H9 (cell line): ENCODE data around the gene PLA2G2F. TPM values are rescaled to one million over a fixed set of nuclear protein-coding genes. Genes with fewer than 3 reads are reported as not detected.

ENCODE experiments used
- DNase-seq: peaks from one replicate; pipeline ENCODE4 v3.0.0-alpha.2; 2017
- H2AFZ ChIP-seq: one replicate; pipeline ENCODE4 v1.6.1; 2013; ENCODE audit warnings: mild to moderate bottlenecking, low read length, control low read depth, moderate library complexity
- H2AK5ac ChIP-seq: 2 replicates; pipeline ENCODE4 v1.6.1; 2013; ENCODE audit warnings: low read length, control low read depth, mixed read lengths; ENCODE audit not compliant: insufficient read length
- H2BK120ac ChIP-seq: one replicate; pipeline ENCODE4 v1.6.1; 2013; ENCODE audit warnings: low read depth, mild to moderate bottlenecking, low read length, control low read depth, inconsistent platforms; ENCODE audit not compliant: poor library complexity, severe bottlenecking
- H2BK12ac ChIP-seq: 2 replicates; pipeline ENCODE4 v1.6.1; 2013; ENCODE audit warnings: low read length, control low read depth, mixed read lengths, low read depth; ENCODE audit not compliant: insufficient read length
- H2BK15ac ChIP-seq: 2 replicates; pipeline ENCODE4 v1.6.1; 2013; ENCODE audit warnings: low read depth, low read length, control low read depth
- H2BK20ac ChIP-seq: one replicate; pipeline ENCODE4 v1.6.1; 2013; ENCODE audit warnings: low read depth, mild to moderate bottlenecking, low read length, control low read depth, inconsistent platforms; ENCODE audit not compliant: poor library complexity, severe bottlenecking
- H2BK5ac ChIP-seq: 2 replicates; pipeline ENCODE4 v1.6.1; 2013; ENCODE audit warnings: low read length, control low read depth, mixed read lengths; ENCODE audit not compliant: insufficient read length
- H3K14ac ChIP-seq: 2 replicates; pipeline ENCODE4 v1.6.1; 2013; ENCODE audit warnings: low read length, control low read depth; ENCODE audit not compliant: insufficient read depth
- H3K18ac ChIP-seq: 2 replicates; pipeline ENCODE4 v1.6.1; 2013; ENCODE audit warnings: low read depth, mild to moderate bottlenecking, mixed read lengths, low read length, control low read depth; ENCODE audit not compliant: insufficient read length
- H3K23ac ChIP-seq: 2 replicates; pipeline ENCODE4 v1.6.1; 2013; ENCODE audit warnings: low read length, control low read depth, mixed read lengths, low read depth; ENCODE audit not compliant: insufficient read length
- H3K23me2 ChIP-seq: 2 replicates; pipeline ENCODE4 v1.6.1; 2013; ENCODE audit warnings: low read depth, mild to moderate bottlenecking, mixed read lengths, low read length, control low read depth; ENCODE audit not compliant: insufficient read length, poor library complexity, severe bottlenecking
- H3K27ac ChIP-seq: 2 replicates; pipeline ENCODE4 v1.5.1; 2013; ENCODE audit warnings: low read length, control low read depth, mixed read lengths, low read depth; ENCODE audit not compliant: insufficient read length
- H3K27me3 ChIP-seq: 2 replicates; pipeline ENCODE4 v1.6.1; 2013; ENCODE audit warnings: low read length, control low read depth, inconsistent platforms; ENCODE audit not compliant: insufficient read depth
- H3K4ac ChIP-seq: 2 replicates; pipeline ENCODE4 v1.6.1; 2013; ENCODE audit warnings: low read depth, mild to moderate bottlenecking, control low read depth, inconsistent platforms, low read length, moderate library complexity
- H3K4me1 ChIP-seq: 2 replicates; pipeline ENCODE4 v1.6.1; 2013; ENCODE audit warnings: low read length, control low read depth, inconsistent platforms; ENCODE audit not compliant: insufficient read depth
- H3K4me2 ChIP-seq: 2 replicates; pipeline ENCODE4 v1.6.1; 2013; ENCODE audit warnings: low read length, control low read depth, mixed read lengths; ENCODE audit not compliant: insufficient read length, insufficient read depth
- H3K56ac ChIP-seq: 2 replicates; pipeline ENCODE4 v1.6.1; 2013; ENCODE audit warnings: low read depth, mild to moderate bottlenecking, mixed read lengths, low read length, control low read depth; ENCODE audit not compliant: insufficient read length
- H3K79me1 ChIP-seq: 2 replicates; pipeline ENCODE4 v1.6.1; 2013; ENCODE audit warnings: low read depth, mild to moderate bottlenecking, moderate library complexity, low read length, control low read depth, inconsistent platforms; ENCODE audit not compliant: insufficient read depth, poor library complexity, severe bottlenecking
- H3K79me2 ChIP-seq: 2 replicates; pipeline ENCODE4 v1.6.1; 2013; ENCODE audit warnings: low read length, control low read depth, inconsistent platforms; ENCODE audit not compliant: insufficient read depth
- H3K9ac ChIP-seq: 2 replicates; pipeline ENCODE4 v1.6.1; 2013; ENCODE audit warnings: low read length, control low read depth, mixed read lengths; ENCODE audit not compliant: insufficient read length; ENCODE audit errors: extremely low read depth
- H3K9me3 ChIP-seq: one replicate; pipeline ENCODE4 v1.6.1; 2013; ENCODE audit warnings: low read depth, low read length, inconsistent platforms; ENCODE audit not compliant: control insufficient read depth
- H3T11ph ChIP-seq: one replicate; pipeline ENCODE4 v1.6.1; 2013; ENCODE audit warnings: mild to moderate bottlenecking, low read length, control low read depth, inconsistent platforms
- H4K20me1 ChIP-seq: one replicate; pipeline ENCODE4 v1.6.1; 2013; ENCODE audit not compliant: control insufficient read depth, insufficient read length, insufficient read depth
- H4K5ac ChIP-seq: 2 replicates; pipeline ENCODE4 v1.6.1; 2013; ENCODE audit warnings: low read depth, mild to moderate bottlenecking, mixed read lengths, low read length, control low read depth; ENCODE audit not compliant: insufficient read length
- H4K8ac ChIP-seq: replicated peaks from 2 replicates; pipeline ENCODE4 v1.6.1; 2013; ENCODE audit warnings: low read length, control low read depth, mixed read lengths, low read depth; ENCODE audit not compliant: insufficient read length
- H4K91ac ChIP-seq: 2 replicates; pipeline ENCODE4 v1.6.1; 2013; ENCODE audit warnings: low read depth, mild to moderate bottlenecking, moderate library complexity, mixed read lengths, low read length, control low read depth; ENCODE audit not compliant: insufficient read length
- H3K27ac Mint-ChIP-seq, 3 experiments: 2 replicates in 2 of 3; 3 replicates in 1 of 3; pipeline ENCODE4 v1.8.0; 2020 to 2021; ENCODE audit warnings: mixed read lengths in 3 of 3, mild to moderate bottlenecking in 1 of 3, moderate library complexity in 1 of 3
- H3K27me3 Mint-ChIP-seq: 2 replicates; pipeline ENCODE4 v1.8.0; 2021; ENCODE audit warnings: low read depth, mild to moderate bottlenecking, moderate library complexity, mixed read lengths
- H3K36me3 Mint-ChIP-seq, 3 experiments: 2 replicates in 2 of 3; 3 replicates in 1 of 3; pipeline ENCODE4 v1.8.0; 2020 to 2021; ENCODE audit warnings: low read depth in 3 of 3, mixed read lengths in 3 of 3; ENCODE audit not compliant: insufficient read depth in 1 of 3
- H3K4me1 Mint-ChIP-seq, 2 experiments: 2 replicates each; pipeline ENCODE4 v1.8.0; 2020; ENCODE audit warnings: mixed read lengths in 2 of 2
- H3K4me3 Mint-ChIP-seq, 2 experiments: 2 replicates in 1 of 2; 3 replicates in 1 of 2; pipeline ENCODE4 v1.8.0; 2020 to 2021; ENCODE audit warnings: mild to moderate bottlenecking in 2 of 2, mixed read lengths in 2 of 2, moderate library complexity in 1 of 2
- H3K9me3 Mint-ChIP-seq, 2 experiments: 2 replicates in 1 of 2; 3 replicates in 1 of 2; pipeline ENCODE4 v1.8.0; 2020; ENCODE audit warnings: mild to moderate bottlenecking in 2 of 2, mixed read lengths in 2 of 2, moderate library complexity in 1 of 2
- WGBS: extraction: QIAGEN DNeasy Blood & Tissue Kit; methylation state at CpG from one replicate; pipeline ENCODE4 v1.1.7; 2013; ENCODE audit warnings: missing lambda C conversion rate, low lambda C conversion rate, mixed read lengths; ENCODE audit not compliant: insufficient read length; ENCODE audit errors: extremely low coverage; 5-methylcytosine and 5-hydroxymethylcytosine counted together
- total RNA-seq: library from RNA; stranded (reverse); gene quantifications from 2 replicates; pipeline ENCODE4 v1.2.1, GENCODE V29; 2021
- TF ChIP-seq, protein P1 (sequence below): fragments of 200-600 bp; sonication (generic); conservative IDR thresholded peaks from 3 replicates; pipeline ENCODE4 v1.8.0; 2021; ENCODE audit warnings: antibody characterized with exemption, mild to moderate bottlenecking

Gene PLA2G2F
- total RNA-seq, 1 experiment from 2014 or later: not detected

DNA sequence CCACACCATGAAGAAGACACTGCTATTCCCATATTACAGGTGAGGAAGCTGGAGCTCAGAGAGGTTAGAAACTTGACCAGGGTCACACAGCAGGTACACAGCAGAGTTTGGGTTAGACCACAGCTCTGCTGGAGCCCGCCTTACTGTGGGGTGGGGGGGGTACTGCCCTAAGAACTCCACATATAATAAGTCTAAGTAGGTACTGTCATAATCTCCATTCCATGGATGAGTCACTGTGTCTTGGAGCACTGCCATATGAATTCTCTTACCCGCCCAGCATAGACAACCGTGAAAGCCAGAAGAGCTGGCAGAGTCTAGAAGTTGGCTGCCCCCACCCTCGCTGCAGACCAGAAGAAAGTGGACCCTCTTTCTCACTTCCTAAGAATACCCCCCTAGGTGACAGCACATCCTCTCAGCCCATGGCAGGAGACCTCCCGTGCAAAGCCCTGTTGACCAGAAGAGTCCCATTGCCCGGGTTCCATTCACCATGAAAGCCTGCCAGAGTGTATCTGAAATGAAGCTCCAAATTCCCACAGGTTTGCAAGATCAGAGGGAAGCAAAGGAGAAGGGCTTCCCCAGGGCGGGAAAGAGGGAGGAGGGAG, 14.6 kb upstream of the PLA2G2F start:
- Histone ChIP-seq H3K14ac (no peak overlapping the region), H4K91ac (no peak overlapping the region), H2BK5ac (no peak overlapping the region), H2BK12ac (no peak overlapping the region), H3K9ac (no peak overlapping the region), H2AFZ (no peak overlapping the region), H3K18ac (no peak overlapping the region), H3K9me3 (no peaks in the 10 kb centered on the region), H4K5ac (no peak overlapping the region), H3K79me1 (no peaks in the 10 kb centered on the region), H2AK5ac (no peak overlapping the region), H4K20me1 (no peaks in the 10 kb centered on the region), H2BK20ac (no peak overlapping the region), H3K4me1 (no peaks in the 10 kb centered on the region), H4K8ac (no peak overlapping the region), H3T11ph (no peak overlapping the region), H3K4me2 (no peak overlapping the region), H3K23me2 (no peaks in the 10 kb centered on the region), H2BK15ac (no peak overlapping the region), H3K27me3 (no peaks in the 10 kb centered on the region; the same call in 1 of the 2 replicates), H3K56ac (no peak overlapping the region), H2BK120ac (peak overlapping the region; percentile 16), H3K4ac (no peak overlapping the region), H3K27ac (no peak overlapping the region), H3K79me2 (no peaks in the 10 kb centered on the region), H3K23ac (no peak overlapping the region)
- peaks cover 4% of the 10 kb centered on the region in 2 experiments; a peak in 3 of 4 replicates for H3K4me1 Mint-ChIP-seq
- H3K9me3 Mint-ChIP-seq: peaks cover 0 to 3% of the 10 kb centered on the region in 2 experiments; a peak in 2 of 5 replicates
- H3K27ac Mint-ChIP-seq: no peak overlapping the region
- H3K36me3 Mint-ChIP-seq: no peaks in the 10 kb centered on the region; a peak in 1 of 7 replicates
- no CpG with 5 or more reads among the region's 7 CpGs for WGBS
- TF ChIP-seq, protein P1, sequence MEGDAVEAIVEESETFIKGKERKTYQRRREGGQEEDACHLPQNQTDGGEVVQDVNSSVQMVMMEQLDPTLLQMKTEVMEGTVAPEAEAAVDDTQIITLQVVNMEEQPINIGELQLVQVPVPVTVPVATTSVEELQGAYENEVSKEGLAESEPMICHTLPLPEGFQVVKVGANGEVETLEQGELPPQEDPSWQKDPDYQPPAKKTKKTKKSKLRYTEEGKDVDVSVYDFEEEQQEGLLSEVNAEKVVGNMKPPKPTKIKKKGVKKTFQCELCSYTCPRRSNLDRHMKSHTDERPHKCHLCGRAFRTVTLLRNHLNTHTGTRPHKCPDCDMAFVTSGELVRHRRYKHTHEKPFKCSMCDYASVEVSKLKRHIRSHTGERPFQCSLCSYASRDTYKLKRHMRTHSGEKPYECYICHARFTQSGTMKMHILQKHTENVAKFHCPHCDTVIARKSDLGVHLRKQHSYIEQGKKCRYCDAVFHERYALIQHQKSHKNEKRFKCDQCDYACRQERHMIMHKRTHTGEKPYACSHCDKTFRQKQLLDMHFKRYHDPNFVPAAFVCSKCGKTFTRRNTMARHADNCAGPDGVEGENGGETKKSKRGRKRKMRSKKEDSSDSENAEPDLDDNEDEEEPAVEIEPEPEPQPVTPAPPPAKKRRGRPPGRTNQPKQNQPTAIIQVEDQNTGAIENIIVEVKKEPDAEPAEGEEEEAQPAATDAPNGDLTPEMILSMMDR: no peak
- no peak overlapping the region for H3K4me3 Mint-ChIP-seq
- DNase-seq: no peak
- peaks cover 17% of the 10 kb centered on the region for H3K27me3 Mint-ChIP-seq
